H9 (cell line): Measurements from ENCODE around the gene PTPRN2. TPM values are rescaled to one million over a fixed set of nuclear protein-coding genes. Genes with fewer than 3 reads are reported as not detected.
A peak's percentile ranks its signal among the peaks of the same experiment; 100 is the strongest.

ENCODE experiments used
- DNase-seq: peaks from one replicate; pipeline ENCODE4 v3.0.0-alpha.2; 2017
- H2AFZ ChIP-seq: one replicate; pipeline ENCODE4 v1.6.1; 2013; ENCODE audit warnings: mild to moderate bottlenecking, low read length, control low read depth, moderate library complexity
- H2AK5ac ChIP-seq: 2 replicates; pipeline ENCODE4 v1.6.1; 2013; ENCODE audit warnings: low read length, control low read depth, mixed read lengths; ENCODE audit not compliant: insufficient read length
- H2BK120ac ChIP-seq: one replicate; pipeline ENCODE4 v1.6.1; 2013; ENCODE audit warnings: low read depth, mild to moderate bottlenecking, low read length, control low read depth, inconsistent platforms; ENCODE audit not compliant: poor library complexity, severe bottlenecking
- H2BK12ac ChIP-seq: 2 replicates; pipeline ENCODE4 v1.6.1; 2013; ENCODE audit warnings: low read length, control low read depth, mixed read lengths, low read depth; ENCODE audit not compliant: insufficient read length
- H2BK15ac ChIP-seq: 2 replicates; pipeline ENCODE4 v1.6.1; 2013; ENCODE audit warnings: low read depth, low read length, control low read depth
- H2BK20ac ChIP-seq: one replicate; pipeline ENCODE4 v1.6.1; 2013; ENCODE audit warnings: low read depth, mild to moderate bottlenecking, low read length, control low read depth, inconsistent platforms; ENCODE audit not compliant: poor library complexity, severe bottlenecking
- H2BK5ac ChIP-seq: 2 replicates; pipeline ENCODE4 v1.6.1; 2013; ENCODE audit warnings: low read length, control low read depth, mixed read lengths; ENCODE audit not compliant: insufficient read length
- H3K14ac ChIP-seq: 2 replicates; pipeline ENCODE4 v1.6.1; 2013; ENCODE audit warnings: low read length, control low read depth; ENCODE audit not compliant: insufficient read depth
- H3K18ac ChIP-seq: 2 replicates; pipeline ENCODE4 v1.6.1; 2013; ENCODE audit warnings: low read depth, mild to moderate bottlenecking, mixed read lengths, low read length, control low read depth; ENCODE audit not compliant: insufficient read length
- H3K23ac ChIP-seq: 2 replicates; pipeline ENCODE4 v1.6.1; 2013; ENCODE audit warnings: low read length, control low read depth, mixed read lengths, low read depth; ENCODE audit not compliant: insufficient read length
- H3K23me2 ChIP-seq: 2 replicates; pipeline ENCODE4 v1.6.1; 2013; ENCODE audit warnings: low read depth, mild to moderate bottlenecking, mixed read lengths, low read length, control low read depth; ENCODE audit not compliant: insufficient read length, poor library complexity, severe bottlenecking
- H3K27ac ChIP-seq: 2 replicates; pipeline ENCODE4 v1.5.1; 2013; ENCODE audit warnings: low read length, control low read depth, mixed read lengths, low read depth; ENCODE audit not compliant: insufficient read length
- H3K27me3 ChIP-seq: 2 replicates; pipeline ENCODE4 v1.6.1; 2013; ENCODE audit warnings: low read length, control low read depth, inconsistent platforms; ENCODE audit not compliant: insufficient read depth
- H3K4ac ChIP-seq: 2 replicates; pipeline ENCODE4 v1.6.1; 2013; ENCODE audit warnings: low read depth, mild to moderate bottlenecking, control low read depth, inconsistent platforms, low read length, moderate library complexity
- H3K4me1 ChIP-seq: 2 replicates; pipeline ENCODE4 v1.6.1; 2013; ENCODE audit warnings: low read length, control low read depth, inconsistent platforms; ENCODE audit not compliant: insufficient read depth
- H3K4me2 ChIP-seq: 2 replicates; pipeline ENCODE4 v1.6.1; 2013; ENCODE audit warnings: low read length, control low read depth, mixed read lengths; ENCODE audit not compliant: insufficient read length, insufficient read depth
- H3K56ac ChIP-seq: 2 replicates; pipeline ENCODE4 v1.6.1; 2013; ENCODE audit warnings: low read depth, mild to moderate bottlenecking, mixed read lengths, low read length, control low read depth; ENCODE audit not compliant: insufficient read length
- H3K79me1 ChIP-seq: 2 replicates; pipeline ENCODE4 v1.6.1; 2013; ENCODE audit warnings: low read depth, mild to moderate bottlenecking, moderate library complexity, low read length, control low read depth, inconsistent platforms; ENCODE audit not compliant: insufficient read depth, poor library complexity, severe bottlenecking
- H3K79me2 ChIP-seq: 2 replicates; pipeline ENCODE4 v1.6.1; 2013; ENCODE audit warnings: low read length, control low read depth, inconsistent platforms; ENCODE audit not compliant: insufficient read depth
- H3K9ac ChIP-seq: 2 replicates; pipeline ENCODE4 v1.6.1; 2013; ENCODE audit warnings: low read length, control low read depth, mixed read lengths; ENCODE audit not compliant: insufficient read length; ENCODE audit errors: extremely low read depth
- H3K9me3 ChIP-seq: one replicate; pipeline ENCODE4 v1.6.1; 2013; ENCODE audit warnings: low read depth, low read length, inconsistent platforms; ENCODE audit not compliant: control insufficient read depth
- H3T11ph ChIP-seq: one replicate; pipeline ENCODE4 v1.6.1; 2013; ENCODE audit warnings: mild to moderate bottlenecking, low read length, control low read depth, inconsistent platforms
- H4K20me1 ChIP-seq: one replicate; pipeline ENCODE4 v1.6.1; 2013; ENCODE audit not compliant: control insufficient read depth, insufficient read length, insufficient read depth
- H4K5ac ChIP-seq: 2 replicates; pipeline ENCODE4 v1.6.1; 2013; ENCODE audit warnings: low read depth, mild to moderate bottlenecking, mixed read lengths, low read length, control low read depth; ENCODE audit not compliant: insufficient read length
- H4K8ac ChIP-seq: replicated peaks from 2 replicates; pipeline ENCODE4 v1.6.1; 2013; ENCODE audit warnings: low read length, control low read depth, mixed read lengths, low read depth; ENCODE audit not compliant: insufficient read length
- H4K91ac ChIP-seq: 2 replicates; pipeline ENCODE4 v1.6.1; 2013; ENCODE audit warnings: low read depth, mild to moderate bottlenecking, moderate library complexity, mixed read lengths, low read length, control low read depth; ENCODE audit not compliant: insufficient read length
- H3K27ac Mint-ChIP-seq, 3 experiments: 2 replicates in 2 of 3; 3 replicates in 1 of 3; pipeline ENCODE4 v1.8.0; 2020 to 2021; ENCODE audit warnings: mixed read lengths in 3 of 3, mild to moderate bottlenecking in 1 of 3, moderate library complexity in 1 of 3
- H3K27me3 Mint-ChIP-seq: 2 replicates; pipeline ENCODE4 v1.8.0; 2021; ENCODE audit warnings: low read depth, mild to moderate bottlenecking, moderate library complexity, mixed read lengths
- H3K36me3 Mint-ChIP-seq, 3 experiments: 2 replicates in 2 of 3; 3 replicates in 1 of 3; pipeline ENCODE4 v1.8.0; 2020 to 2021; ENCODE audit warnings: low read depth in 3 of 3, mixed read lengths in 3 of 3; ENCODE audit not compliant: insufficient read depth in 1 of 3
- H3K4me1 Mint-ChIP-seq, 2 experiments: 2 replicates each; pipeline ENCODE4 v1.8.0; 2020; ENCODE audit warnings: mixed read lengths in 2 of 2
- H3K4me3 Mint-ChIP-seq, 2 experiments: 2 replicates in 1 of 2; 3 replicates in 1 of 2; pipeline ENCODE4 v1.8.0; 2020 to 2021; ENCODE audit warnings: mild to moderate bottlenecking in 2 of 2, mixed read lengths in 2 of 2, moderate library complexity in 1 of 2
- H3K9me3 Mint-ChIP-seq, 2 experiments: 2 replicates in 1 of 2; 3 replicates in 1 of 2; pipeline ENCODE4 v1.8.0; 2020; ENCODE audit warnings: mild to moderate bottlenecking in 2 of 2, mixed read lengths in 2 of 2, moderate library complexity in 1 of 2
- CTCF ChIP-seq: fragments of 200-600 bp; sonication (generic); conservative IDR thresholded peaks from 3 replicates; pipeline ENCODE4 v1.8.0; 2021; ENCODE audit warnings: antibody characterized with exemption, mild to moderate bottlenecking
- WGBS: extraction: QIAGEN DNeasy Blood & Tissue Kit; methylation state at CpG from one replicate; pipeline ENCODE4 v1.1.7; 2013; ENCODE audit warnings: missing lambda C conversion rate, low lambda C conversion rate, mixed read lengths; ENCODE audit not compliant: insufficient read length; ENCODE audit errors: extremely low coverage; 5-methylcytosine and 5-hydroxymethylcytosine counted together
- total RNA-seq: library from RNA; stranded (reverse); gene quantifications from 2 replicates; pipeline ENCODE4 v1.2.1, GENCODE V29; 2021

Gene PTPRN2
- total RNA-seq, 1 experiment from 2014 or later: 5.2 TPM

GRCh38 chr7:158077151-158077840, 510.3 kb downstream of the PTPRN2 start:
- Histone ChIP-seq H2BK20ac (no peak overlapping the region), H2BK15ac (no peak overlapping the region), H3K27ac (no peak overlapping the region), H2BK12ac (no peak overlapping the region), H3K79me1 (no peaks in the 10 kb centered on the region), H4K91ac (no peak overlapping the region), H3K4me2 (no peak overlapping the region), H3K18ac (no peak overlapping the region), H4K5ac (no peak overlapping the region), H3K56ac (no peak overlapping the region), H3K14ac (no peak overlapping the region), H3K9ac (no peak overlapping the region), H3K4ac (no peak overlapping the region), H3K9me3 (no peaks in the 10 kb centered on the region), H2BK120ac (no peak overlapping the region), H3K27me3 (no peaks in the 10 kb centered on the region), H2AFZ (no peak overlapping the region), H2AK5ac (no peak overlapping the region), H3K23me2 (no peaks in the 10 kb centered on the region), H3K4me1 (no peaks in the 10 kb centered on the region), H4K20me1 (no peaks in the 10 kb centered on the region), H3K79me2 (no peaks in the 10 kb centered on the region), H4K8ac (no peak overlapping the region), H3K23ac (no peak overlapping the region), H3T11ph (no peak overlapping the region), H2BK5ac (no peak overlapping the region)
- TF ChIP-seq CTCF: no peak
- peaks cover 1% of the 10 kb centered on the region; the same call in 1 of the 2 replicates for H3K27me3 Mint-ChIP-seq
- H3K9me3 Mint-ChIP-seq: no peaks in the 10 kb centered on the region; a peak in 1 of 5 replicates
- no CpG with 5 or more reads among the region's 21 CpGs for WGBS
- no peak for DNase-seq
- peak overlapping the region in 1 of 3 experiments; percentile 88; a peak in 1 of 7 replicates for H3K27ac Mint-ChIP-seq
- no peak overlapping the region for H3K4me3 Mint-ChIP-seq
- peaks cover 0 to 3% (median 0%) of the 10 kb centered on the region in 3 experiments; a peak in 2 of 7 replicates for H3K36me3 Mint-ChIP-seq
- no peaks in the 10 kb centered on the region for H3K4me1 Mint-ChIP-seq
